Esophagus muscularis mucosa (tissue), 4 donors: ENCODE data around the gene THEMIS. TPM values are rescaled to one million over a fixed set of nuclear protein-coding genes. Genes with fewer than 3 reads are reported as not detected.

ENCODE experiments used
- DNase-seq: peaks from one replicate; pipeline ENCODE4 v3.0.0-alpha.2; 2017; ENCODE audit errors: extremely low spot score
- H3K27ac ChIP-seq, 4 donors: fragments of 200-600 bp; sonication (generic); replicated peaks in 1 of 4; 1 replicate in 3 of 4; 2 replicates in 1 of 4; pipeline ENCODE4 v1.5.1; 2016 to 2019; ENCODE audit warnings: mild to moderate bottlenecking in 1 of 4
- H3K27me3 ChIP-seq, 4 donors: fragments of 200-600 bp; sonication (generic); one replicate each; pipeline versions ENCODE4 v1.5.1 to v1.6.0; 2016 to 2019
- H3K36me3 ChIP-seq, 4 donors: fragments of 200-600 bp; sonication (generic); one replicate each; pipeline ENCODE4 v1.5.1; 2016 to 2019
- H3K4me1 ChIP-seq, 4 donors: fragments of 200-600 bp; sonication (generic); one replicate each; pipeline ENCODE4 v1.5.1; 2016 to 2019
- H3K4me3 ChIP-seq, 4 donors: fragments of 200-600 bp; sonication (generic); 1 replicate in 2 of 4; 2 replicates in 2 of 4; pipeline ENCODE4 v1.5.1; 2016 to 2019; ENCODE audit warnings: mild to moderate bottlenecking in 4 of 4, moderate library complexity in 1 of 4
- H3K9me3 ChIP-seq, 4 donors: fragments of 200-600 bp; sonication (generic); 1 replicate in 3 of 4; 2 replicates in 1 of 4; pipeline ENCODE4 v1.5.1; 2016 to 2019
- EP300 ChIP-seq: sonication (generic); formaldehyde crosslinking; IDR thresholded peaks from one replicate; pipeline ENCODE4 v1.6.1; 2017; ENCODE audit warnings: antibody characterized with exemption
- POLR2A ChIP-seq: fragments of 450-650 bp; IDR thresholded peaks from one replicate; pipeline ENCODE4 v1.6.1; 2017; ENCODE audit warnings: antibody characterized with exemption, moderate library complexity, mild to moderate bottlenecking, low read depth
- POLR2AphosphoS5 ChIP-seq, 2 donors: sonication (generic); formaldehyde crosslinking; IDR thresholded peaks; one replicate each; pipeline ENCODE4 v1.6.1; 2017; ENCODE audit warnings: antibody characterized with exemption in 2 of 2
- WGBS: methylation state at CpG from one replicate; pipeline ENCODE4 v1.1.5; 2018; 5-methylcytosine and 5-hydroxymethylcytosine counted together
- intact Hi-C: fragments of 100-400 bp; cut with DNase I; formaldehyde crosslinking; loops from one replicate; pipeline ENCODE4 v1.15.1; 2023
- total RNA-seq, 4 donors: library from RNA; depleted of rRNA; stranded (reverse); fragments of >200 nt; gene quantifications; one replicate each; pipeline versions ENCODE4 v1.1.0 to v1.2.1, GENCODE V29; 2016
- TF ChIP-seq, protein P1 (sequence below), 3 experiments: fragments of 200-600 bp in 2 of 3; fragments of 450-650 bp in 1 of 3; sonication (generic) in 2 of 3; IDR thresholded peaks; one replicate each; pipeline ENCODE4 v1.5.1; 2017 to 2019; ENCODE audit warnings: antibody characterized with exemption in 3 of 3, mild to moderate bottlenecking in 2 of 3, moderate library complexity in 1 of 3

Gene THEMIS
- total RNA-seq, 4 donors from 2014 or later = 0.23 to 0.99 (median 0.61) TPM

DNA sequence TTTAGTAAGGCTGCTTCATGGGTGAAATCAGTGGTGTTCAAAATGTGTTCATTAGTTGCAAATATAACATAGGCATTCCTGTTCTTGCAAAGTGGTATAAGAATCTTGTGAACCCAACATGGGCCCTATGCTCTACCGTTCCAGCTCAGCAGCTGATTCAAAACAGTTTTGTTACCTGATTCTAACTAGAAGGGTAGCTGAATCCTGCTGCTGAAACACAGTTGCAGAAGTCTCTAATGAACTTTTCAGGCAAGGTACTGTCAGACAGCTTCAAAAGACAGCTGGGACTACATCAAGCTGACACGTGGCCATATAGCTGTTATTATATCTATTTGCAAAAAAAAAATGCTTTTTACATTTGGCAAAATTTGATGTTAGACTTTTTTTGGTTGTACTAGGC, 22.7 kb downstream of the THEMIS start:
- no peaks in the 10 kb centered on the region for H3K4me1 ChIP-seq
- H3K9me3 ChIP-seq = peaks cover 0 to 9% (median 0%) of the 10 kb centered on the region in 4 donors
- WGBS = 62% methylated on average over 2 of the region's 2 CpGs
- no peak overlapping the region for H3K4me3 ChIP-seq
- DNase-seq = no peak
- intact Hi-C loops = no loop called here
- no peaks in the 10 kb centered on the region for H3K36me3 ChIP-seq
- TF ChIP-seq POLR2A = no peak
- TF ChIP-seq, protein P1, sequence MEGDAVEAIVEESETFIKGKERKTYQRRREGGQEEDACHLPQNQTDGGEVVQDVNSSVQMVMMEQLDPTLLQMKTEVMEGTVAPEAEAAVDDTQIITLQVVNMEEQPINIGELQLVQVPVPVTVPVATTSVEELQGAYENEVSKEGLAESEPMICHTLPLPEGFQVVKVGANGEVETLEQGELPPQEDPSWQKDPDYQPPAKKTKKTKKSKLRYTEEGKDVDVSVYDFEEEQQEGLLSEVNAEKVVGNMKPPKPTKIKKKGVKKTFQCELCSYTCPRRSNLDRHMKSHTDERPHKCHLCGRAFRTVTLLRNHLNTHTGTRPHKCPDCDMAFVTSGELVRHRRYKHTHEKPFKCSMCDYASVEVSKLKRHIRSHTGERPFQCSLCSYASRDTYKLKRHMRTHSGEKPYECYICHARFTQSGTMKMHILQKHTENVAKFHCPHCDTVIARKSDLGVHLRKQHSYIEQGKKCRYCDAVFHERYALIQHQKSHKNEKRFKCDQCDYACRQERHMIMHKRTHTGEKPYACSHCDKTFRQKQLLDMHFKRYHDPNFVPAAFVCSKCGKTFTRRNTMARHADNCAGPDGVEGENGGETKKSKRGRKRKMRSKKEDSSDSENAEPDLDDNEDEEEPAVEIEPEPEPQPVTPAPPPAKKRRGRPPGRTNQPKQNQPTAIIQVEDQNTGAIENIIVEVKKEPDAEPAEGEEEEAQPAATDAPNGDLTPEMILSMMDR (IDR thresholded peaks at IDR 0.05) = no peak
- no peak for TF ChIP-seq POLR2AphosphoS5 (IDR thresholded peaks at IDR 0.05)
- TF ChIP-seq EP300 = no peak
- H3K27ac ChIP-seq = no peak overlapping the region
- H3K27me3 ChIP-seq = no peaks in the 10 kb centered on the region

DNA sequence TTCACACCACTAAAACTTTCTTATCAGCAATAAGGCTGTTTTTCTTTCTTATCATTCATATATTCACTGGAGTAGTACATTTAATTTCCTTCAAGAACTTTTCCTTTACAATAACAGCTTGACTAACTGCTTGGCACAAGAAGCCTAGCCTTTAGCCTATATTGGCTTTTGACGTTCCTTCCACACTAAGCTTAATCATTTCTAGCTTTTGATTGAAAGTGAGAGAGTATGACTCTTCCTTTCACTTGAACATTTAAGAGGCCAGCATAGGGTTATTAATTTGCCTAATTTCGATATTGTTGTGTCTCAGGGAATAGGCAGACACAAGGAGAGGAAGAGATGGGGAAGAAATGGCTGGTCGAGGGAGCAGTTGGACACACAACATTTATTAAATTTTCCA, 23.6 kb downstream of the THEMIS start:
- no peaks in the 10 kb centered on the region for H3K4me1 ChIP-seq
- no peak for DNase-seq
- H3K27me3 ChIP-seq = no peaks in the 10 kb centered on the region
- no peak overlapping the region for H3K4me3 ChIP-seq
- WGBS = 84% methylated on average over 3 of the region's 3 CpGs
- peaks cover 0 to 15% (median 0%) of the 10 kb centered on the region in 4 donors for H3K9me3 ChIP-seq
- TF ChIP-seq POLR2A = no peak
- no peak for TF ChIP-seq EP300
- no peak for TF ChIP-seq POLR2AphosphoS5 (IDR thresholded peaks at IDR 0.05)
- TF ChIP-seq, protein P1 (IDR thresholded peaks at IDR 0.05) = no peak
- intact Hi-C loops = no loop called here
- no peaks in the 10 kb centered on the region for H3K36me3 ChIP-seq
- H3K27ac ChIP-seq = no peak overlapping the region

DNA sequence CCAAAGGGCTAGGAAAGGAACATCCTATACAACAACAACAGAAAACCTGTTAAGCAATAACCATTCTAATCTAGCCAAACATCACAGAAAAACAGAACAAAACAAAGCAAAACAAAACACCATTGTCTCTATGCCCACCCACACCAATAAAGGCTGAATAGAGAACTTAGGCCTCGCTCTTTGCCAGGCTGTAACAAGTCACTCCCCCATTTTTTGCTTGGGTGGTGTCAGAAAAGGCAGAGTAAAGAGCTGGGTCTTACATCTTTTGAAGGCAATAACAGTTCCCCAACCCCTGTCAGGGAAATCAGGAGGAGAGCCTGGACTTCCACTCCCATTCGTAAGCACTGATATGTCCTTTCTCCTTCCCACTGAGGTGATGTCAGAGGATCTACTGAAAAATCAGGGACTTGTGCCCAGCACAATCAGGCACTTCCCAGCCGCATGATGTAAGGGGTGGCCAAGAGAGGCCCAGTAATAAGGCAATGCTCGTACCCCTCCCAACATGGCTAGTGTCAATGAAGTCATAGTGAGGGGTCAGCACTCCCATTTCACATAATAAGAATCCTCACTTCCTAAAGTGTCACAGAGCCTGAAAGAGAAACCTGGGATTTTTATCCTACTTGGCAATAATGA, 31.0 kb downstream of the THEMIS start:
- Histone ChIP-seq H3K4me3 (no peak overlapping the region), H3K4me1 (no peaks in the 10 kb centered on the region), H3K36me3 (no peaks in the 10 kb centered on the region), H3K27me3 (no peaks in the 10 kb centered on the region), H3K27ac (no peak overlapping the region), H3K9me3 (peaks cover 0 to 18% (median 0%) of the 10 kb centered on the region in 4 donors)
- WGBS = 94% methylated on average over 4 of the region's 4 CpGs
- intact Hi-C loops = no loop called here
- no peak for DNase-seq
- no peak for TF ChIP-seq POLR2A
- no peak for TF ChIP-seq EP300
- TF ChIP-seq, protein P1 (IDR thresholded peaks at IDR 0.05) = no peak
- TF ChIP-seq POLR2AphosphoS5 (IDR thresholded peaks at IDR 0.05) = no peak

DNA sequence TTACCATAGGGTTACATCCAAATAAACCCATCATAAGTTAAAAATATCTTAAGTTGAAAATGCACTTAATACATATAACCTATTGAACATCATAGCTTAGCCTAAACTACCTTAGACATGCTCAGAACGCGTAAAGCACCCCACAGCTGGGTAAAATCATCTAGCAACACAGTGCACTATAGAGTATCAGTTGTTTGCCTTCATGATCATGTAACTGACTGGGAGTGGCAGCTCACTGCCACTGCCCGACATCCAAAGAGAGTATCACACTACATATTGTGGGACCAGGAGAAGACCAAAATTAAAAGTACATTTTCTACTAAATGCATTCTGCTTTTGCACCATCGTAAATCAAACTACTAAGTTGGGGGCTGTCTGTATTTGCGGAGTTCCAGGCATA, 31.7 kb downstream of the THEMIS start:
- no peaks in the 10 kb centered on the region for H3K27me3 ChIP-seq
- H3K9me3 ChIP-seq = peaks cover 0 to 14% (median 0%) of the 10 kb centered on the region in 4 donors
- H3K4me1 ChIP-seq = no peaks in the 10 kb centered on the region
- no peak overlapping the region for H3K4me3 ChIP-seq
- H3K27ac ChIP-seq = no peak overlapping the region
- intact Hi-C loops = no loop called here
- DNase-seq = no peak
- H3K36me3 ChIP-seq = no peaks in the 10 kb centered on the region
- TF ChIP-seq EP300 (no peak), POLR2A (no peak), POLR2AphosphoS5 (IDR thresholded peaks at IDR 0.05) (no peak)
- TF ChIP-seq, protein P1 (IDR thresholded peaks at IDR 0.05) = no peak
- 92% methylated on average over 5 of the region's 5 CpGs for WGBS

DNA sequence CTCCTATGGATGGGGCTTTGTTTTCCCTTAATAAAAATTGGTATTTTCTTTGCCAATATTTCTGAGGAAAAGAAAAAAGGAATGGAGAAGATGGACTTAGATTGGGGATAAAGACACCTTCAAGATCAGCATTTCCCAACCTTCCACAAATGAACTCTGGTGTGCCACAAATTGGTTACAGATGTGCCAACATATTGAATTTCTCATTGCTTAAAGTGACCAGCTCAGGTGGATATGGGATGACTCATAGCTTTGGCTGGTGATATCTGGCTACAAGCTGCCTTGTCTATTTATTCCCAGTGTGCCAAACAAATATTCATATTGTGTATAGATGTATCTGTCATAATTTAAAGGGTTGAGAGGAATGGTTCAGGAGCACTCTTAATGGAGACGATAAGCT, 32.5 kb downstream of the THEMIS start:
- no peaks in the 10 kb centered on the region for H3K4me1 ChIP-seq
- TF ChIP-seq, protein P1 (IDR thresholded peaks at IDR 0.05) = no peak
- no peak for TF ChIP-seq POLR2AphosphoS5 (IDR thresholded peaks at IDR 0.05)
- no peak for TF ChIP-seq POLR2A
- no peak for TF ChIP-seq EP300
- 88% methylated on average over 1 of the region's 1 CpG for WGBS
- no peaks in the 10 kb centered on the region for H3K36me3 ChIP-seq
- no peak overlapping the region for H3K27ac ChIP-seq
- H3K9me3 ChIP-seq = peaks cover 0 to 9% (median 0%) of the 10 kb centered on the region in 4 donors
- H3K27me3 ChIP-seq = no peaks in the 10 kb centered on the region
- H3K4me3 ChIP-seq = no peak overlapping the region
- no peak for DNase-seq
- intact Hi-C loops = no loop called here
